K562 (cell line): ENCODE results near the gene DAPP1. TPM values are rescaled to one million over a fixed set of nuclear protein-coding genes. Genes with fewer than 3 reads are reported as not detected.

Experiments
- polyA plus RNA-seq, 8 experiments: library from polyadenylated mRNA; depleted of rRNA in 4 of 8; stranded (reverse) in 5 of 8; unstranded in 3 of 8; fragments of >200 nt; fragmentation: Nextera tagmentation in 2 of 8; fragmentation: Illumina TruSeq in 1 of 8; extraction: Ambion mirVana in 2 of 8; extraction: Trizol in 1 of 8; gene quantifications; 2 replicates each; pipeline versions ENCODE4 v1.2.1 to v1.2.3, GENCODE V29; 2011 to 2014; ENCODE audit warnings: inconsistent platforms in 1 of 8, missing spikeins in 1 of 8
- total RNA-seq, 7 experiments: library from RNA; depleted of rRNA in 6 of 7; stranded (reverse); fragments of >200 nt in 6 of 7; fragmentation: Illumina TruSeq in 2 of 7; extraction: Trizol in 2 of 7; gene quantifications; 2 replicates each; pipeline versions ENCODE4 v1.2.1 to v1.2.3, GENCODE V29; 2011 to 2021; ENCODE audit warnings: low replicate concordance in 1 of 7
- TF ChIP-seq, protein P1 (sequence below), 2 experiments: fragments of 450-650 bp in 1 of 2; sonication (generic) in 1 of 2; formaldehyde crosslinking in 1 of 2; IDR thresholded peaks; 2 replicates each; pipeline versions ENCODE4 v1.7.1 to v1.9.0; 2016 to 2022; ENCODE audit warnings: inconsistent platforms in 1 of 2, mild to moderate bottlenecking in 1 of 2, missing genetic modification reagents in 1 of 2
- TF ChIP-seq, protein P2 (sequence below), 2 experiments: fragments of 150-350 bp in 1 of 2; IDR thresholded peaks; 2 replicates each; pipeline ENCODE4 v1.6.1; 2012 to 2016; ENCODE audit warnings: low read depth in 2 of 2, low read length in 2 of 2, mild to moderate bottlenecking in 1 of 2, moderate library complexity in 1 of 2

Gene DAPP1
- total and polyA plus RNA-seq, 9 of the 15 experiments (the other 6 are each of a cell fraction or from before 2014, with no cell fraction given), result 1.9 to 7.2 (median 3.6) TPM

DNA sequence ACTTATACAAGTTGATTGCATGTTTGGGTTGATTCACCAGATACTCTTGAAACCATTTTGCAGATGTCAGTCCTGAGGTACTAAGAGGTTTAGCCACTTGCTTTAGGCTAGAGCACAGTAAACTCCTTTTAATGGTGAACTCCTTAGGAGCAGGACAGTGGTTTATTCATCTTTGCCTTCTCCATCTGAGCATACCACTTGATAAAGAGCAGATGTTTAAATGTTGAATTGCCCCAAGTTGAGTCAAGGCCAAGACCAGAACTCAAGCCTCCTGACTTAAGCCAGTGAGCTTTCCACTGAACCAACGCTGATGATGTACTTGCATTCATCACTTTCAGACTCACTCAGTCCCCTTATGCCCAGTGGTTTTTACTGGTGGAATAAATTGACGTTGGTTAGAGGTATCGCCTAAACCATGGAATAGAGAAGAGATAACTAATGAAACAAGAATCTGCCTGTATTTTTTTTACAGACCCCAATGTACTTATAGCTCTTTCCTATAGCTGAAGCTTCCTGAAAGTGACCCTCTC lies 7.5 kb downstream of the DAPP1 start (continued):
- TF ChIP-seq, protein P1, sequence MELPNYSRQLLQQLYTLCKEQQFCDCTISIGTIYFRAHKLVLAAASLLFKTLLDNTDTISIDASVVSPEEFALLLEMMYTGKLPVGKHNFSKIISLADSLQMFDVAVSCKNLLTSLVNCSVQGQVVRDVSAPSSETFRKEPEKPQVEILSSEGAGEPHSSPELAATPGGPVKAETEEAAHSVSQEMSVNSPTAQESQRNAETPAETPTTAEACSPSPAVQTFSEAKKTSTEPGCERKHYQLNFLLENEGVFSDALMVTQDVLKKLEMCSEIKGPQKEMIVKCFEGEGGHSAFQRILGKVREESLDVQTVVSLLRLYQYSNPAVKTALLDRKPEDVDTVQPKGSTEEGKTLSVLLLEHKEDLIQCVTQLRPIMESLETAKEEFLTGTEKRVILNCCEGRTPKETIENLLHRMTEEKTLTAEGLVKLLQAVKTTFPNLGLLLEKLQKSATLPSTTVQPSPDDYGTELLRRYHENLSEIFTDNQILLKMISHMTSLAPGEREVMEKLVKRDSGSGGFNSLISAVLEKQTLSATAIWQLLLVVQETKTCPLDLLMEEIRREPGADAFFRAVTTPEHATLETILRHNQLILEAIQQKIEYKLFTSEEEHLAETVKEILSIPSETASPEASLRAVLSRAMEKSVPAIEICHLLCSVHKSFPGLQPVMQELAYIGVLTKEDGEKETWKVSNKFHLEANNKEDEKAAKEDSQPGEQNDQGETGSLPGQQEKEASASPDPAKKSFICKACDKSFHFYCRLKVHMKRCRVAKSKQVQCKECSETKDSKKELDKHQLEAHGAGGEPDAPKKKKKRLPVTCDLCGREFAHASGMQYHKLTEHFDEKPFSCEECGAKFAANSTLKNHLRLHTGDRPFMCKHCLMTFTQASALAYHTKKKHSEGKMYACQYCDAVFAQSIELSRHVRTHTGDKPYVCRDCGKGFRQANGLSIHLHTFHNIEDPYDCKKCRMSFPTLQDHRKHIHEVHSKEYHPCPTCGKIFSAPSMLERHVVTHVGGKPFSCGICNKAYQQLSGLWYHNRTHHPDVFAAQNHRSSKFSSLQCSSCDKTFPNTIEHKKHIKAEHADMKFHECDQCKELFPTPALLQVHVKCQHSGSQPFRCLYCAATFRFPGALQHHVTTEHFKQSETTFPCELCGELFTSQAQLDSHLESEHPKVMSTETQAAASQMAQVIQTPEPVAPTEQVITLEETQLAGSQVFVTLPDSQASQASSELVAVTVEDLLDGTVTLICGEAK (IDR thresholded peaks at IDR 0.05), result no peak
- TF ChIP-seq, protein P1 (CRISPR knock-in tag; IDR thresholded peaks at IDR 0.05), result no peak
- TF ChIP-seq, protein P2, sequence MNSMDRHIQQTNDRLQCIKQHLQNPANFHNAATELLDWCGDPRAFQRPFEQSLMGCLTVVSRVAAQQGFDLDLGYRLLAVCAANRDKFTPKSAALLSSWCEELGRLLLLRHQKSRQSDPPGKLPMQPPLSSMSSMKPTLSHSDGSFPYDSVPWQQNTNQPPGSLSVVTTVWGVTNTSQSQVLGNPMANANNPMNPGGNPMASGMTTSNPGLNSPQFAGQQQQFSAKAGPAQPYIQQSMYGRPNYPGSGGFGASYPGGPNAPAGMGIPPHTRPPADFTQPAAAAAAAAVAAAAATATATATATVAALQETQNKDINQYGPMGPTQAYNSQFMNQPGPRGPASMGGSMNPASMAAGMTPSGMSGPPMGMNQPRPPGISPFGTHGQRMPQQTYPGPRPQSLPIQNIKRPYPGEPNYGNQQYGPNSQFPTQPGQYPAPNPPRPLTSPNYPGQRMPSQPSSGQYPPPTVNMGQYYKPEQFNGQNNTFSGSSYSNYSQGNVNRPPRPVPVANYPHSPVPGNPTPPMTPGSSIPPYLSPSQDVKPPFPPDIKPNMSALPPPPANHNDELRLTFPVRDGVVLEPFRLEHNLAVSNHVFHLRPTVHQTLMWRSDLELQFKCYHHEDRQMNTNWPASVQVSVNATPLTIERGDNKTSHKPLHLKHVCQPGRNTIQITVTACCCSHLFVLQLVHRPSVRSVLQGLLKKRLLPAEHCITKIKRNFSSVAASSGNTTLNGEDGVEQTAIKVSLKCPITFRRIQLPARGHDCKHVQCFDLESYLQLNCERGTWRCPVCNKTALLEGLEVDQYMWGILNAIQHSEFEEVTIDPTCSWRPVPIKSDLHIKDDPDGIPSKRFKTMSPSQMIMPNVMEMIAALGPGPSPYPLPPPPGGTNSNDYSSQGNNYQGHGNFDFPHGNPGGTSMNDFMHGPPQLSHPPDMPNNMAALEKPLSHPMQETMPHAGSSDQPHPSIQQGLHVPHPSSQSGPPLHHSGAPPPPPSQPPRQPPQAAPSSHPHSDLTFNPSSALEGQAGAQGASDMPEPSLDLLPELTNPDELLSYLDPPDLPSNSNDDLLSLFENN (IDR thresholded peaks at IDR 0.05; ENCODE audit: low read depth in 2 of 2, low read length in 2 of 2), result no peak
